Common myeloid progenitor, CD34-positive (primary cell): Measurements from ENCODE around the gene USH1G.
"Not testable (repeated sequence)": the region's sequence is repeated elsewhere in the genome, so short reads cannot be mapped to it uniquely, and the experiment has no call there.

Source experiments
- CTCF ChIA-PET: fragments of 350-600 bp; sonication (Branson Sonifier 250); formaldehyde crosslinking; loops from one replicate; lab custom pipeline; 2021; ENCODE audit warnings: antibody characterized with exemption; lab: Charles Lee
- POLR2A ChIA-PET: fragments of 350-600 bp; sonication (Branson Sonifier 250); formaldehyde crosslinking; loops from one replicate; lab custom pipeline; 2021; ENCODE audit warnings: antibody characterized with exemption; lab: Charles Lee
- DNase-seq, 3 donors: peaks; one replicate each; pipeline versions ENCODE4 v3.0.0 to v3.0.0-alpha.2; 2013
- H3K27ac ChIP-seq, 2 experiments: 1 replicate in 1 of 2; 2 replicates in 1 of 2; pipeline ENCODE4 v1.7.0; 2013; ENCODE audit warnings: inconsistent platforms in 2 of 2, low read length in 2 of 2, mild to moderate bottlenecking in 2 of 2, low read depth in 1 of 2, moderate library complexity in 1 of 2; ENCODE audit not compliant: severe bottlenecking in 2 of 2, insufficient read depth in 1 of 2, poor library complexity in 1 of 2
- H3K27me3 ChIP-seq, 5 experiments: replicated peaks in 2 of 5; 1 replicate in 3 of 5; 2 replicates in 2 of 5; pipeline versions ENCODE4 v1.6.1 to v1.7.0; 2013; ENCODE audit warnings: low read length in 4 of 5, mild to moderate bottlenecking in 2 of 5, moderate library complexity in 2 of 5, inconsistent platforms in 1 of 5; ENCODE audit not compliant: insufficient read depth in 5 of 5, control insufficient read depth in 4 of 5
- H3K36me3 ChIP-seq, 4 experiments: 1 replicate in 2 of 4; 2 replicates in 2 of 4; pipeline versions ENCODE4 v1.6.1 to v1.7.0; 2013; ENCODE audit warnings: low read length in 3 of 4, control low read depth in 1 of 4, mild to moderate bottlenecking in 1 of 4; ENCODE audit not compliant: control insufficient read depth in 4 of 4, insufficient read depth in 4 of 4
- H3K4me1 ChIP-seq, 4 experiments: 1 replicate in 3 of 4; 2 replicates in 1 of 4; pipeline versions ENCODE4 v1.6.1 to v1.7.1; 2013; ENCODE audit warnings: low read length in 3 of 4, mild to moderate bottlenecking in 3 of 4, control low read depth in 1 of 4, inconsistent platforms in 1 of 4, moderate library complexity in 1 of 4; ENCODE audit not compliant: control insufficient read depth in 4 of 4, insufficient read depth in 4 of 4; ENCODE audit errors: control extremely low read depth in 1 of 4
- H3K4me3 ChIP-seq, 7 experiments: 1 replicate in 4 of 7; 2 replicates in 3 of 7; pipeline versions ENCODE4 v1.5.1 to v1.7.0; 2013; ENCODE audit warnings: mild to moderate bottlenecking in 7 of 7, low read length in 6 of 7, moderate library complexity in 6 of 7, inconsistent platforms in 2 of 7, low read depth in 2 of 7, control low read depth in 1 of 7; ENCODE audit not compliant: insufficient read depth in 4 of 7, control insufficient read depth in 1 of 7; ENCODE audit errors: extremely low read depth in 1 of 7
- H3K9me3 ChIP-seq, 5 experiments: 1 replicate in 4 of 5; 2 replicates in 1 of 5; pipeline versions ENCODE4 v1.6.1 to v1.7.1; 2013; ENCODE audit warnings: low read length in 4 of 5, mild to moderate bottlenecking in 2 of 5, inconsistent platforms in 1 of 5, low read depth in 1 of 5, moderate library complexity in 1 of 5; ENCODE audit not compliant: control insufficient read depth in 4 of 5, insufficient read depth in 2 of 5; ENCODE audit errors: control extremely low read depth in 1 of 5
- WGBS: methylation state at CpG from one replicate; pipeline ENCODE4 v1.1.5; 2013; ENCODE audit not compliant: insufficient coverage; 5-methylcytosine and 5-hydroxymethylcytosine counted together

Gene USH1G

DNA sequence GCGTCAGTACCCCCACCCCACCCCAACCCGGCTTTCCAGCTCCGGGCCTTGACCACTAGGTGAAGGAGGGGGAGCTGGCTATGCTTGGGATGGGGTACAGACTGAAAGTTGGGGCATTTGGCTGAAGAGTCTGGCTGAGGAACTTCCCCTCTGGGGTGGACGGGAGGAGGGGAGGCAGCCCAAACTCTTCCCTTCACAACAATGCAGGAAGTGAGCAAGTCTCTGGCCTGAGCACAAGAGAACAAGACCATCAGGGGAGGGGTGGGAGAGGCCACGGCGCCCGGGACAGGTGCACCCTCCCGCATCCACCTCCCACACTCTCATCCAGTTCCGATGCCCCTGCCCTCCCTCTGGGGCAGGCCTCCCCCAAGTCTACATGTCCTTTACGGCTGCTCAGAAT lies 5.6 kb downstream of the USH1G start:
- CTCF ChIA-PET = no interaction called here

DNA sequence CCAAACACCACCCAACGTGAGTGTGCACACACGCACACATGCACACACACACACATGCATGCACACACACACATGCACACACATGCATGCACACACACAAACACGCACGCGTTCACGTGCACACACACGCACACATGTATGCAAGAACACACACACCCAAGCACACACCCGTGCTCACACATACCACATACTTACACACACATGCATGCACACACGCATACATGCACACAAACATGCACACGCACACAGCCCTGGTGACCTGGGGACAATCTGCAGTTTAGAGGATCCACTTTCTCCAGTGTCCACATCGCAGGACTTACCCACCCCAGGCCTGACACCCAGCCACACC lies 6.2 kb downstream of the USH1G start:
- Histone ChIP-seq H3K4me1 (peaks cover 0 to 14% (median 10%) of the 10 kb centered on the region in 4 experiments), H3K27me3 (peaks cover 0 to 27% (median 13%) of the 10 kb centered on the region in 5 experiments), H3K4me3 (no peak overlapping the region), H3K9me3 (no peaks in the 10 kb centered on the region), H3K27ac (no peak overlapping the region), H3K36me3 (no peaks in the 10 kb centered on the region)
- WGBS = 95% methylated on average over 4 of the region's 11 CpGs
- no peak for DNase-seq
- POLR2A ChIA-PET = no interaction called here
- CTCF ChIA-PET = interaction anchor here (0.9 to 2.2 kb wide), 2 partner anchors 39 to 44 kb away, joined by 3 to 7 read pairs; no protein-coding TSS in a partner anchor

More for the DNA sequence above, 5.6 kb downstream of the USH1G start:
- POLR2A ChIA-PET = no interaction called here
- Histone ChIP-seq H3K36me3 (no peaks in the 10 kb centered on the region), H3K4me1 (peaks cover 0 to 14% (median 10%) of the 10 kb centered on the region in 4 experiments), H3K4me3 (peak overlapping the region in 1 of 7 experiments; percentile 4), H3K9me3 (no peaks in the 10 kb centered on the region), H3K27me3 (peaks cover 0 to 32% (median 14%) of the 10 kb centered on the region in 5 experiments), H3K27ac (no peak overlapping the region)
- 56% methylated on average over 3 of the region's 10 CpGs for WGBS
- DNase-seq = peak; percentile 21 to 60 (median 59)

DNA sequence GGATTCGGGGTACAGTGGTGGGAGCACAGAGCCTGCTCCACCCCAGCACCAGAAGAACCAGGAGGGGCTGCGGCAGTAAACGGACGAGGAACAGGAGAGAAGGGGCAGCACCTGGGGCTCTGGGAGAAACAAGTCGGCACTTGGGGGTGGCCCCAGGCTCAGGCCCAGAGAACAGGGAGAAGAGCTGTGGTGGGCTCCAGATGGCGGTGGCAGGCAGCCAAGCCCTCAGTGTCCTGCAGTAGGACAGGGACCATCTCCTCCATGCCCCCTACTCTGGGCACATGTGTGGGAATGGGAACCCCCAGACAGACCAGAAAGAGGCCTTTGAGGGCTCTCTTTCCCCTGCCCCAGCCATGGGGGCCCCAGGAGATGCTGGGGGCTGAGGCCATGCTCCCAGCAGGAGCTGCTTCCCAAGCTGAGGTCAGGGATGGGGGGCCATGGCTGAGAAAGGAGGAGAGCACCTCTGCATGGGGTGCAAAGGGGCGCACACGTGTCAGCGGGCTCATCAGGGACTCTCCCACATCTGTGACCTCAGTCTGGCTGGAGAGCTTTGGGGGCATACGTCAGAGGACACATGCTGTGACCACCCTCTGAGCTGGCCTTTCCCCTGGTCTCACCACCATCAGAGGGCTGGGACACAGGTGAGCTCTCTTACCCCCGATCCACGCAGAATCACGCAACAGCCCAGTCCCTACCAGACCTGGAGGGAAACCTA lies 6.8 kb downstream of the USH1G start:
- no peak overlapping the region for H3K4me3 ChIP-seq
- WGBS = 96% methylated on average over 10 of the region's 13 CpGs
- peaks cover 0 to 14% (median 10%) of the 10 kb centered on the region in 4 experiments for H3K4me1 ChIP-seq
- H3K27me3 ChIP-seq = peaks cover 0 to 21% (median 9%) of the 10 kb centered on the region in 5 experiments
- no peak for DNase-seq
- CTCF ChIA-PET = interaction anchor here (0.9 to 2.2 kb wide), 3 partner anchors 14 to 44 kb away, joined by 3 to 7 read pairs (median 5); no protein-coding TSS in a partner anchor
- H3K27ac ChIP-seq = no peak overlapping the region
- POLR2A ChIA-PET = no interaction called here
- no peaks in the 10 kb centered on the region for H3K9me3 ChIP-seq
- H3K36me3 ChIP-seq = no peaks in the 10 kb centered on the region

DNA sequence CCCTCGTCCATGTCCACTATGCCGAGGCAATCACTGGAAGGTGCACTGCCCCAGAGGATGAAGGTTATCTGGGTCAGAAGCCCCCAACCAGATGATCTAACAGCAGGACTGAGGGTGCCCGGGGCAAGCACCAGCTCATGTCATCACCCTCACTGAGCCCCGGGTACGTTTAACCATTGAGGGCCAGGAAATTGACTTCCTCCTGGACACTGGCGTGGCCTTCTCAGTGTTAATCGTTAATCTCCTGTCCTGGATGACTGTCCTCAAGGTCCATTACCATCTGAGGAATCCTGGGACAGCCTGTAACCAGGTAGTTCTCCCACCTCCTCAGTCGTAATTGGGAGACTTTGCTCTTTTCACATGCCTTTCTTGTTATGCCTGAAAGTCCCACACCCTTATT lies 11.6 kb downstream of the USH1G start:
- CTCF ChIA-PET, H3K4me1 ChIP-seq, POLR2A ChIA-PET, H3K9me3 ChIP-seq, H3K27me3 ChIP-seq, H3K4me3 ChIP-seq, H3K36me3 ChIP-seq, H3K27ac ChIP-seq, DNase-seq: not testable (repeated sequence)
- 98% methylated on average over 5 of the region's 8 CpGs for WGBS

DNA sequence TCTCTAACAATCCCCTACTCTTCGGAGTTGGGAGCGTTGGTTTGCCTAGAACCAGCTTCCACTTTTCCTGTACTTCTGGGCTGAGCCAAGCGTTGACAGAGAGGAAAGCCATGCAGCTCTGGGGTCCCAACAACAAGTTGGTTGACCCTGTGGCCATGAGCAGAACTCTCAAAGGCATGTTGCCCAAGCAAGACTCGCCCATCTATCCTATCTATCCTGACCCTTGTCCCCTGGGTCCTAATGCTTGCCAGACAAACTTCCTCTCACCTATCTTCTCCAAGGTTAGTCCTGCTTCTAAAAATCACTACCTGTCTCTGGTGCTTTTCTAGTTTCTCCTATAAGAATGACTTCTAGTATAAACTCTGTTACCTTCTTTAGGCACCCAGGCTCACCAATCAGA lies 14.0 kb downstream of the USH1G start:
- H3K4me3 ChIP-seq, DNase-seq, H3K9me3 ChIP-seq, H3K4me1 ChIP-seq, H3K27me3 ChIP-seq, POLR2A ChIA-PET, H3K27ac ChIP-seq, CTCF ChIA-PET, H3K36me3 ChIP-seq: not testable (repeated sequence)
- 88% methylated on average over 3 of the region's 4 CpGs for WGBS

DNA sequence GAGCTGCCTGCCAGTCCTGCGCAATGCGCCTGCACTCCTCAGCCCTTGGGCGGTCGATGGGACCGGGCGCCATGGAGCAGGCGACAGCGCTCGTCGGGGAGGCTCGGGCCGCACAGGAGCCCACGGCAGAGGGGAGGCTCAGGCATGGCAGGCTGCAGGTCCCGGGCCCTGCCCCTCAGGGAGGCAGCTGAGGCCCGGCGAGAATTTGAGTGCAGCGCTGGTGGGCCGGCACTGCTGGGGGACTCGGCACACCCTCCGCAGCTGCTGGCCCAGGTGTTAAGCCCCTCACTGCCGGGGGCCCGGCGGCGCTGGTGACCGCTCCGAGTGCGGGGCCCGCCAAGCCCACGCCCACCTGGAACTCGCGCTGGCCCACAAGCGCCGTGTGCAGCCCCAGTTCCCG lies 16.0 kb downstream of the USH1G start:
- ChIA-PET POLR2A (no interaction called here), CTCF (interaction anchor here (1.3 to 1.6 kb wide), 2 partner anchors 11 to 14 kb away, joined by 4 read pairs; no protein-coding TSS in a partner anchor)
- H3K4me1 ChIP-seq = peaks cover 0 to 6% (median 3%) of the 10 kb centered on the region in 4 experiments
- no peak overlapping the region for H3K4me3 ChIP-seq
- no peaks in the 10 kb centered on the region for H3K36me3 ChIP-seq
- H3K27me3 ChIP-seq = peaks cover 0 to 2% (median 0%) of the 10 kb centered on the region in 5 experiments
- no peak overlapping the region for H3K27ac ChIP-seq
- H3K9me3 ChIP-seq = no peaks in the 10 kb centered on the region
- no peak for DNase-seq
- 97% methylated on average over 27 of the region's 34 CpGs for WGBS

DNA sequence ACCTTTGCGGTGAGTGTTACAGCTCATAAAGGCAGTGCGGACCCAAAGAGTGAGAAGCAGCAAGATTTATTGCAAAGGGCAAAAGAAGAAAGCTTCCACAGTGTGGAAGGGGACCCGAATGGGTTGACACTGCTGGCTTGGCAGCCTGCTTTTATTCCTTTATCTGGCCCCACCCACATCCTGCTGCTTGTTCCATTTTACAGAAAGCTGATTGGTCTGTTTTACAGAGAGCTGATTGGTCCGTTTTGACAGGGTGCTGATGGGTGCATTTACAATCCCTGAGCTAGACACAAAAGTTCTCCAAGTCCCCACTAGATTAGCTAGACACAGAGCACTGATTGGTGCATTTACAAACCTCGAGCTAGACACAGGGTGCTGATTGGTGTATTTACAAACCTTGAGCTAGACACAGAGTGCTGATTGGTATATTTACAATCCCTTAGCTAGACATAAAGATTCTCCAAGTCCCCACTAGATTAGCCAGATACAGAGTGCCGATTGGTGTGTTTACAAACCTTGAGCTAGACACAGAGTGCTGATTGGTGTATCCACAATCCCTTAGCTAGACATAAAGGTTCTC lies 16.8 kb downstream of the USH1G start:
- peaks cover 0 to 13% (median 6%) of the 10 kb centered on the region in 4 experiments for H3K4me1 ChIP-seq
- WGBS = 78% methylated on average over 4 of the region's 6 CpGs
- H3K9me3 ChIP-seq, POLR2A ChIA-PET, H3K27me3 ChIP-seq, DNase-seq, H3K27ac ChIP-seq, H3K36me3 ChIP-seq, H3K4me3 ChIP-seq: not testable (repeated sequence)
- CTCF ChIA-PET = interaction anchor here (0.7 to 1.6 kb wide), 5 partner anchors 10 to 25 kb away, joined by 3 to 4 read pairs (median 3); no protein-coding TSS in a partner anchor
